ENCODE measurements around the gene FGF14. TPM values are rescaled to one million over a fixed set of nuclear protein-coding genes. Genes with fewer than 3 reads are reported as not detected.
"Not testable (repeated sequence)": the region's sequence is repeated elsewhere in the genome, so short reads cannot be mapped to it uniquely, and the experiment has no call there.

FGF14 gene
- total RNA-seq, 1 donor from 2014 or later, result 2.9 TPM

- Histone ChIP-seq H3K36me3 (no peaks in the 10 kb centered on the region), H3K9me3 (replicated peaks) (no peaks in the 10 kb centered on the region), H3K27ac (replicated peaks) (no peak overlapping the region), H3K4me3 (no peak overlapping the region), H3K4me1 (no peaks in the 10 kb centered on the region), H3K27me3 (ENCODE audit: low read depth) (no peaks in the 10 kb centered on the region)
- TF ChIP-seq, protein P1, sequence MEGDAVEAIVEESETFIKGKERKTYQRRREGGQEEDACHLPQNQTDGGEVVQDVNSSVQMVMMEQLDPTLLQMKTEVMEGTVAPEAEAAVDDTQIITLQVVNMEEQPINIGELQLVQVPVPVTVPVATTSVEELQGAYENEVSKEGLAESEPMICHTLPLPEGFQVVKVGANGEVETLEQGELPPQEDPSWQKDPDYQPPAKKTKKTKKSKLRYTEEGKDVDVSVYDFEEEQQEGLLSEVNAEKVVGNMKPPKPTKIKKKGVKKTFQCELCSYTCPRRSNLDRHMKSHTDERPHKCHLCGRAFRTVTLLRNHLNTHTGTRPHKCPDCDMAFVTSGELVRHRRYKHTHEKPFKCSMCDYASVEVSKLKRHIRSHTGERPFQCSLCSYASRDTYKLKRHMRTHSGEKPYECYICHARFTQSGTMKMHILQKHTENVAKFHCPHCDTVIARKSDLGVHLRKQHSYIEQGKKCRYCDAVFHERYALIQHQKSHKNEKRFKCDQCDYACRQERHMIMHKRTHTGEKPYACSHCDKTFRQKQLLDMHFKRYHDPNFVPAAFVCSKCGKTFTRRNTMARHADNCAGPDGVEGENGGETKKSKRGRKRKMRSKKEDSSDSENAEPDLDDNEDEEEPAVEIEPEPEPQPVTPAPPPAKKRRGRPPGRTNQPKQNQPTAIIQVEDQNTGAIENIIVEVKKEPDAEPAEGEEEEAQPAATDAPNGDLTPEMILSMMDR (IDR thresholded peaks at IDR 0.05; ENCODE audit: borderline replicate concordance), result no peak
- intact Hi-C loops (cut with micrococcal nuclease), result no loop called here
- DNase-seq, result no peak
Observed at GRCh38 chr13:102117175-102117831, 284.5 kb downstream of the FGF14 start.

GRCh38 chr13:102103469-102103868 is 298.4 kb downstream of the FGF14 start:
- intact Hi-C loops (cut with micrococcal nuclease), result no loop called here
- Histone ChIP-seq H3K27ac (replicated peaks) (no peak overlapping the region), H3K9me3 (replicated peaks) (no peaks in the 10 kb centered on the region), H3K4me1 (no peaks in the 10 kb centered on the region), H3K36me3 (no peaks in the 10 kb centered on the region), H3K27me3 (ENCODE audit: low read depth) (no peaks in the 10 kb centered on the region), H3K4me3 (no peak overlapping the region)
- DNase-seq, result no peak
- TF ChIP-seq, protein P1 (IDR thresholded peaks at IDR 0.05; ENCODE audit: borderline replicate concordance), result no peak

GRCh38 chr13:102100234-102100633 is 301.6 kb downstream of the FGF14 start:
- intact Hi-C loops (cut with micrococcal nuclease), result no loop called here
- TF ChIP-seq, protein P1 (IDR thresholded peaks at IDR 0.05; ENCODE audit: borderline replicate concordance), result no peak
- H3K27ac ChIP-seq (replicated peaks), result no peak overlapping the region
- H3K36me3 ChIP-seq, result no peaks in the 10 kb centered on the region
- H3K9me3 ChIP-seq (replicated peaks), result no peaks in the 10 kb centered on the region
- no peaks in the 10 kb centered on the region for H3K27me3 ChIP-seq (ENCODE audit: low read depth)
- peaks cover 10% of the 10 kb centered on the region for H3K4me1 ChIP-seq
- H3K4me3 ChIP-seq, result no peak overlapping the region
- no peak for DNase-seq

GRCh38 chr13:102097708-102098107 is 304.1 kb downstream of the FGF14 start:
- DNase-seq, result no peak
- intact Hi-C loops (cut with micrococcal nuclease), result no loop called here
- H3K27ac ChIP-seq (replicated peaks), result no peak overlapping the region

DNA sequence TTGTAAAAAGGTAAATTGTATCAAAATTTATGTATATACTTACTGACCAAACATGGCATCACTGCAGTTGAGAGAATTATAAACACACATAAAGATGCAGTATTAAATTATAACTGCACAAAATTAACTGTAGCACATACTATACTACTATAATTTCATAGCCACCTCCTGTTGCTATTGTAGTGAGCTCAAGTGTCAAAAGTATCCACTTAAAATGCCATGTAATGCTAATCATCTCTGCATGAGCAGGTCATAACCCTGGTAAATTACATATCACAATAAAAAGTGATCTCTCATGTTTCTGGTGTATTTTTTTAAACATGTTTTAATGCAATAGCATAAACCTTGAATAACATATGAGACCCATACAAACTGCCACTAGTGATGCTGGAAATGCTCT is 308.6 kb downstream of the FGF14 start:
- intact Hi-C loops (cut with micrococcal nuclease); DNase-seq; H3K27ac ChIP-seq (replicated peaks); H3K4me3 ChIP-seq; H3K27me3 ChIP-seq (ENCODE audit: low read depth); H3K36me3 ChIP-seq; H3K9me3 ChIP-seq (replicated peaks): not testable (repeated sequence)
- peaks cover 27% of the 10 kb centered on the region for H3K4me1 ChIP-seq

More at GRCh38 chr13:102097708-102098107, 304.1 kb downstream of the FGF14 start:
- H3K4me1 ChIP-seq, result peaks cover 13% of the 10 kb centered on the region
- TF ChIP-seq, protein P1 (IDR thresholded peaks at IDR 0.05; ENCODE audit: borderline replicate concordance), result no peak
- no peaks in the 10 kb centered on the region for H3K36me3 ChIP-seq
- H3K9me3 ChIP-seq (replicated peaks), result no peaks in the 10 kb centered on the region
- H3K27me3 ChIP-seq (ENCODE audit: low read depth), result no peaks in the 10 kb centered on the region
- no peak overlapping the region for H3K4me3 ChIP-seq

DNA sequence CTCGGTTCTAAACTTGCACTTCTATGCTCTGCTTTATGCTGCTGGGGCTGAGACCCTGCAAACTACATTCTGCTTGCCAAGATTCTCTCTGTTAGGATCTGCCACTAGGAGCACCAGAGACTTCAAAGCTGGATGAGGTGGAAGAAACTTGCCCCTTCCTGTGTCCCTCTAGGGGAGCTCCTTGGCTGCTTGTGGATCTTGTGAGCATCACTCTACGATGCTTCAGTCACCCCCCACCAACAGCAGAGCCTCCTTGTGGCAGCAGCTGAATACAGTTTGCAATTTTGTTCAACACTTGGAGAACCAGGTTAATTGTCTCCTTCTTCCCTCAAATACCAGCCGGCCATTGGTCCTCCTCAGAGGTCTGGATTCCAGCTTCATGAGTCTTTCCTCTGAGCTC is 310.6 kb downstream of the FGF14 start:
- Histone ChIP-seq H3K4me3 (no peak overlapping the region), H3K9me3 (replicated peaks) (no peaks in the 10 kb centered on the region), H3K27ac (replicated peaks) (no peak overlapping the region), H3K4me1 (peaks cover 17% of the 10 kb centered on the region), H3K27me3 (ENCODE audit: low read depth) (no peaks in the 10 kb centered on the region), H3K36me3 (no peaks in the 10 kb centered on the region)
- TF ChIP-seq, protein P1 (IDR thresholded peaks at IDR 0.05; ENCODE audit: borderline replicate concordance), result no peak
- no peak for DNase-seq
- intact Hi-C loops (cut with micrococcal nuclease), result no loop called here
